GM21447 (cell line): ENCODE data around the gene RBM22.

Experiments used
- ATAC-seq: cut with Tn5 transposase; IDR thresholded peaks from one replicate; pipeline ENCODE4 v1.9.1; 2021; ENCODE audit not compliant: unreplicated experiment

The RBM22 gene

DNA sequence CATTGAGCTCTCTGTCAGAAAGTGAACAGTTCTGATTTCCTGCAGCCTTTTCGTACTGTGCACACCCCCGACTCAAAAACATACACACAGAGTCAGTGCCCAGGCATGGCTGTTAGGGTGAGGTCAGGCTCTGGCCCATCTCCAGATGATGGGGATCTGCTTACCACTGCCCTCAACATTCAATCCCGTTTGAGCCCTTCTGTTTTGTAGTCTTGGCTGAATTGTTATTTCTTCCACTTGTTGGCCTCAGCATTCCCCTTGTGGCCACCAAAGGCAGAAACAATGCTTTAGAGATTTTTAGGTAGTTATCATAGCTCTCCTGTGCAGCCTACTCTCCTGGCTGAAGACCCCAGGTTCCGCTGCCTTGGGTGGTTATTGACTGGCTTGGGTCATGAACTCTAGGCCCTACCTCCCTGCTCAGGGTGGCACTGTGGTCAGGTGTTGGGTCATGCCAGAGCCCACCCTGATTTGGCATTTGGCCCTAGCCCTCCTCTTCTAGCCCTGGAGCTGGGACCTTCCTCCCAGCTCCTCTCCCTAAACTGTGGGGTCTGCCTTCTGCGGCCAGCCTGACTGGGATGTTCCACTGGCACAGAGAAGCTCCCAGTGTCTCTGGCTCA, 47.6 kb downstream of the RBM22 start:
- no peak for ATAC-seq

DNA sequence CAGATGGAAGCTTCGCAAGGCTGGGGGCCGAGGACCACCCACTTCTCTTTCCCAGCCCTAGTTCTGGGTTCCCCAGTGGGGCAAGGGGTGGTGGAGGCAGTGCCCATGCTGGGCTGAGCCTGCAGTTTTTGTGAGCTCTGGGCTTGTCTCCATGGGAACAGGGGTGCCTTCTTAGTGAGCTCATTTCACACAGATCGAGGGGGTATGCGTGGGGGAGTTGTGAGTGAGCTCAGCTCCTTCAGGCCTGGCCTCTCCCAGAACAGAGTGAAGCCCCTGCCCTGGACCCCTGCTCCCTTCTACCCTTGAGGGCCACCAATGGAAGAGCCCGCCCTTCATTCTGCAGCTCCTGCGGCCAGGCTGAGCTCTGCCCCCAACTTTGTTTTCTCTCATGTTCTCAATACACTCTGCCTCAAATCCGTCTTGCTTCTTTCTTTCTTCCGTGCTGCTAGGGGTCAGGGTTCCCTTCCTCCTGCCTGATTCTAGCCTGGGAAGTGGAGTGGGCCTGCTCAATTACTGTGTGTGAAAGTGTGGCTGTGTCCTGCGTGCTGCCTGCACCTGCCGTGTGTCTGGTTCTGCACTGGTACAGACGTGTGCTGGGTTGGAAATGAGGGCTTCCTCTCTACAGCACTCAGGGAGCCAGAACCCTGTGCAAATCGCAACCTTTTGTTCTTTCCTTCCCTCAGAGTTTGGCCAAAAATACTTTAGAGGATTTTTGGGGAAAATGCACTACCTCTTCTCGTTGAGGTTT, 48.8 kb downstream of the RBM22 start:
- ATAC-seq: no peak

DNA sequence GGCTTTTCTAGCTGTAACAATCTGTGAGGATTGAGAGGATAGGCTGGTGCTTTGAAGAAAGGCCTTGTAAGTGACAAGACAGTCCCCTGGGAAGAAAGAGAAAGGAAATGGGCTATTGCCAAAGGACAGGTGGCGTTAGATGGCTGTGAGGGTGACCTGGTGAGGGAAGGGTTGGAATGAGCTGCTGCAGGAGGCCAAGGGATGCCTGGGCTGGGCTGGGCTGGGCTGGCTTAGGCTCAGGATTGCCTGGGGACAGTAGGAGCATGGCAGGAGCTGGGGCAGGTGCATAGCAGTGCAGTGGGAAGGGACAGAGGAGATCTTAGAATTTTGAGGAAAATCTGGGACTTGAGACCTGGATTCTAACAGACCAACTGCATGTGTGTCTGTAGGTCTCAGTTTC, 49.5 kb downstream of the RBM22 start:
- ATAC-seq: no peak

DNA sequence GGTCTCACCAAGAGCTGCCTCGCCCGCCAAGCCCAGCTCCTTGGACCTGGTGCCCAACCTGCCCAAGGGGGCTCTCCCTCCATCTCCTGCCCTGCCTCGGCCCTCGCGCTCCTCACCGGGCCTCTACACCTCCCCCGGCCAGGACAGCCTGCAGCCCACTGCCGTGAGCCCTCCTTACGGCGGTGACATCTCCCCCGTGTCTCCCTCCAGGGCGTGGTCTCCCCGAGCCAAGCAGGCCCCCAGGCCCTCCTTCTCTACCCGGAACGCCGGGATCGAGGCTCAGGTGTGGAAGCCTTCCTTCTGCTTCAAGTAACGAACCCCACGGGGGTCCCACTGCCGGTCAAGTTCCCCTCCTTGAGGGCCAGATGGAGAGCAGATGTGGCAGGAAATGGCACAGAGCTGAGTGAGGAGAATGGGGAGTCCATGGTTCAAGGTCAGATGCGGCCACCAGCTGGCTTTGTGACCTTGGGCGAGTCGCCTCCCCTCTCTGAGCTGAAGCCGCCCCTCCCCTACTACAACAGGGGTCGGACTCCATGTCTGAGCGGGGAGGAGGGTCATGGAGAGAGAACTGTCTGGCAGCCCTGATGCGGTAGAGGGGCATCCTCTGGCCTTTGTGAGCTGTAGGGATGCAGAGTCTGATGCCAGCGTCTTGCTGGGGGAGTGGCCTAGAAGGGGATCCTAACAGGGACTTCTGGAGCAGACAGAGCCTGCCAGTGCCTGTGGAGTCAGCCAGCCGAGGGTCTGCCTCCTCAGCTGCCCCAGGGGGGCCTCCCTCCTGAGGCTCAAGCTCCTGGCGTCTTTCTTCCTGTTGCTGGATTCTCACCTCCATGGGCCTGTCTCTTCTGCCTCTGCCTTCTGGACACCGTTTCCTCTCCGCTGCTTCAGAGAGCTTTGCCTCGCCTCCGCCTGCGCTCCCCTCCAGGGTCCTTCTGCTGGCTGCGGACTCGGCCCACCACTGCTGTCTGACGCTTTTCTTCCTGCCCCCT, 50.5 kb downstream of the RBM22 start:
- ATAC-seq: no peak

DNA sequence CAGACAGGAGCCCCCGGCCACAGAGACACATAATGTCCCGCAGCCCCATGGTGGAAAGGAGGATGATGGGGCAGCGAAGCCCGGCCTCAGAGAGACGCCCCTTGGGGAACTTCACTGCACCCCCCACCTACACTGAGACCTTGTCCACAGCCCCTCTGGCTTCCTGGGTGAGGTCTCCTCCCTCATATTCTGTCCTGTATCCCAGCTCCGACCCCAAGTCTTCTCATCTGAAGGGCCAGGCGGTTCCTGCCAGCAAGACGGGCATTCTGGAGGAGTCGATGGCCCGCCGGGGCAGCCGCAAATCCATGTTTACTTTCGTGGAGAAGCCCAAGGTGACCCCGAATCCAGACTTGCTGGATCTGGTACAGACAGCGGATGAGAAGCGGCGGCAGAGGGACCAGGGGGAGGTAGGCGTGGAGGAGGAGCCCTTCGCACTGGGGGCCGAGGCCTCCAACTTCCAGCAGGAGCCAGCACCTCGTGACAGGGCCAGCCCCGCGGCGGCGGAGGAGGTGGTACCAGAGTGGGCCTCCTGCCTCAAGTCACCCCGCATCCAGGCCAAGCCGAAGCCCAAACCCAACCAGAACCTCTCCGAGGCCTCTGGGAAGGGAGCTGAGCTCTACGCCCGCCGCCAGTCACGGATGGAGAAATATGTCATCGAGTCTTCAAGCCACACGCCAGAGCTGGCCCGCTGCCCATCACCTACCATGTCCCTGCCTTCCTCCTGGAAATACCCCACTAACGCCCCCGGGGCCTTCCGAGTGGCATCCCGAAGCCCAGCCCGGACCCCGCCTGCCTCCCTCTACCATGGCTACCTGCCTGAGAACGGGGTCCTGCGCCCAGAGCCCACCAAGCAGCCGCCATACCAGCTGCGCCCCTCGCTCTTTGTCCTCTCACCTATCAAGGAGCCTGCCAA, 51.5 kb downstream of the RBM22 start:
- no peak for ATAC-seq

DNA sequence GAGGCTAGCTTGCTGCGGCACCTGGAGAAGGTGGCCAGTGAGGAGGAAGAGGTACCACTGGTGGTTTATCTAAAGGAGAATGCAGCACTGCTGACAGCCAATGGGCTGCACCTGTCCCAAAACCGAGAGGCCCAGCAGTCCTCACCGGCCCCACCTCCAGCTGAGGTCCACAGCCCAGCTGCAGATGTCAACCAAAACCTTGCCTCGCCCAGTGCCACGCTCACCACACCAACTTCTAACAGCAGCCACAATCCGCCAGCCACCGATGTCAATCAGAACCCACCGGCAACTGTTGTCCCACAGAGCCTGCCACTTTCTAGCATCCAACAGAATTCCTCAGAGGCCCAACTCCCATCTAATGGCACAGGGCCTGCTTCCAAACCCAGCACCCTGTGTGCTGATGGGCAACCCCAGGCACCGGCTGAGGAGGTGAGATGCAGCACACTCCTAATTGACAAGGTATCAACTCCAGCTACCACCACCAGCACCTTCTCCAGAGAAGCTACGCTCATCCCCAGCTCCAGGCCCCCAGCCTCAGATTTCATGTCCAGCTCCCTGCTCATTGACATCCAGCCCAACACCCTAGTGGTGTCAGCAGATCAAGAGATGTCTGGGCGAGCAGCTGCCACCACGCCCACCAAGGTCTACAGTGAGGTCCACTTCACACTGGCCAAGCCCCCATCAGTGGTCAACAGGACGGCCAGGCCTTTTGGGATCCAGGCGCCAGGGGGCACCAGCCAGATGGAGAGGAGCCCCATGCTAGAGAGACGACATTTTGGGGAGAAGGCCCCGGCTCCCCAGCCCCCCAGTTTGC, 52.4 kb downstream of the RBM22 start:
- no peak for ATAC-seq

DNA sequence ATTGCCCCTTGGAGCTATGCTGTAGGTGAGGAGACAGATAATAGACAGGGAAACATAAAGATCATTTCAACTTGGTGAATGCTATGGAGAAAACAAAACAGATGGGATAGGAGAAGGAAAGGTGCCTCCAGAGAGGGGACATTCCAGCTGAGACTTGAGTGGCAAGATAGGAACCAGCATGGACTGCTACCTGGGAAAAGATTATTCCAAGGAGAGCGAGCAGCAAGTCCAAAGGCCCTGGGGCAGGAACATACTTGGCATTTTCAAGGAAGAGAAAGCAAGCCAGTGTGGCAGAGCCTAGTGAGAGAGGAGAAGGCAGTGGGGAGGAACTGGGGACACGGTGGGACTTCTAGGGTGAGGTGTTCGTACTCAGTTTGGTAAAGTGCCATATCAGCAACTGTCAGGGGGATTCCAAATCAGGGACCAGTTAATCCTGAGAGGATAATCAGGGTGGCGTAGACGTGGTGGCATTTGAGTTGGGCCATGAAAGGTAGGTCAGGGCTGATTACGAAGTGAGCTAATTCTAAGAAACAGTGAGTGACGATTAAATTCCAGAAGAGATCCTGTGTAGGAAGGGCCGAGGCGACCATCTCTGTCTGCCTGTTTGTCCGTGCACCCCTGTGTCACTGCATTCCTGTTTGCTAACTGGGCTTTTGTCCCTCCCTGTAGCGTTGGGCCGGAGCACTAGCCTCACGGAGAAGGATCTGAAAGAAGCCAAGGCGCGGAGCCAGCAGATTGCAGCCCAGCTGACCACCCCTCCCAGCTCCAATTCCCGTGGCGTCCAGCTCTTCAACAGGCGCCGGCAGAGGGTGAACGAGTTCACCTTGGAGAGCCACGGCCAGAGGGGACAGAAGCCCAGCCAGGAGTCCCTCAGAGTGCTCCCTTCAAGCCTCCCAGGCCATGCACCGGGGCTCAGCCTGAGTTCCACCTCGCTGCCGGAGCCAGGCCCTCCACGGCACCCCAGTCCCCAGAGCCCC, 53.3 kb downstream of the RBM22 start:
- ATAC-seq: no peak

DNA sequence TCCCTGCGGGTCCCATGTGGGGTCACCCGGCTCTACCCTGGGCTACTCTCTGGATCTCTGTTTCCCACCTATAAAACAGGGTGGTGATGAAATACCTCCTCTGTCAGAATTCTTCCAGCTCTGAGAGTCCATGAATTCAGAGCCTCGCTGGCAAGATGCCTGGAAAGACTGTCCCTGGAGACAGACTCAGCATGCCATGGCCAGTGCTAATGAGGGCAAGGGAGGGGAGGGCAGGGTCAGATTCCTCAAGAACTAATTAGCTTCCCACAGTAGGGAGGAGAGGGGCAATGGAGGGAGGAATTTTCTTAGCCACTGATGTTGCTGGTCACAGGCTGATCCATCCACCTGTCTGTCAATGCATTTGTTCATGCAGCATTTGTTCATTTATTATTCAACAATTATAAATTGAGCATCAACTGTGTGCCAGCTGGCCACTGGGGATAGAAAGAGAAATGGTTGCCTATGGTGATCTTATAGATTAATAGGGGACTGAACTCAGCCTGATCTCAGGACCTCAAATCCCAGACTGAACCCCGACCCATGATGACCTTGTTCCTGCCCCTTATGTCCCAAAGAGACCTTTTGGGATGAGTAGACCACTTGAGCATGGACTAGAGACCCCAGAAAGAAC, 55.7 kb downstream of the RBM22 start:
- ATAC-seq: no peak

DNA sequence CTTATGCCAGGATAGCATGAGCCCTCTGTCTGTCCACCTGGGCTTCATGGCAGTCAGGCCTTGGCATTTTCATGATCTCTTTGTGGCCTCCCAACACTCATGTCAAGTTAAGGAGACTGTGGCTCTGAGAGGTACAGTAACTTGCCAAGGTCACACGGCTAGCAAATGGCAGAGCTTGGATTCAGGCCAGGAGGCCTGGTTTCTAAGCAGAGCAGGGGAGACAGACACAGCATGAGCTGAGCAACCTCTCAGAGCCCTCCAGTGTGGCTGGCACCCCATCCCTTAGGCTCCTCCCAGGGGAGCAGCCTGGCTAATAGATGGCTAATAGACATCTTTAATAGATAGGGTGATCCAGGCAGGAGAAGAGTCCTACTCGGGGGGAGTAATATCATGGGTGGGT, 56.3 kb downstream of the RBM22 start:
- no peak for ATAC-seq

DNA sequence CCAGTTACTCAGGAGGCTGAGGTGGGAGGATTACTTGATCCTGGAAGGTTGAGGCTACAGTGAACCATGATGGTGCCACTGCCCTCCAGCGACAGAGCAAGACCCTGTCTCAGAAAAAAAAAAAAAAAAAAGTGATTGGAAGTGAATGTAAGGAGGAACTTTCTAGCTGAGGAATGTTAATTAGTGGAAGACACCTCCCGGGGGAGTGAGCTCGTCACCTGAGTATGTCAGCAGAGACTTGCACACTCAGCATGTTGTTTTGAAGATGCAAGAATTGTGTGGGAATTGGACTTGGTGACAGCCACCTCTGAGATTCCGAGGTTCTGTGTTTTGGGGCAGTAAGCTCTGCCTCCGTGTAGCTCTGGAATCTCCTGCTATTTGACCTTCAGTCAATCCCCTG, 56.8 kb downstream of the RBM22 start:
- ATAC-seq: no peak

DNA sequence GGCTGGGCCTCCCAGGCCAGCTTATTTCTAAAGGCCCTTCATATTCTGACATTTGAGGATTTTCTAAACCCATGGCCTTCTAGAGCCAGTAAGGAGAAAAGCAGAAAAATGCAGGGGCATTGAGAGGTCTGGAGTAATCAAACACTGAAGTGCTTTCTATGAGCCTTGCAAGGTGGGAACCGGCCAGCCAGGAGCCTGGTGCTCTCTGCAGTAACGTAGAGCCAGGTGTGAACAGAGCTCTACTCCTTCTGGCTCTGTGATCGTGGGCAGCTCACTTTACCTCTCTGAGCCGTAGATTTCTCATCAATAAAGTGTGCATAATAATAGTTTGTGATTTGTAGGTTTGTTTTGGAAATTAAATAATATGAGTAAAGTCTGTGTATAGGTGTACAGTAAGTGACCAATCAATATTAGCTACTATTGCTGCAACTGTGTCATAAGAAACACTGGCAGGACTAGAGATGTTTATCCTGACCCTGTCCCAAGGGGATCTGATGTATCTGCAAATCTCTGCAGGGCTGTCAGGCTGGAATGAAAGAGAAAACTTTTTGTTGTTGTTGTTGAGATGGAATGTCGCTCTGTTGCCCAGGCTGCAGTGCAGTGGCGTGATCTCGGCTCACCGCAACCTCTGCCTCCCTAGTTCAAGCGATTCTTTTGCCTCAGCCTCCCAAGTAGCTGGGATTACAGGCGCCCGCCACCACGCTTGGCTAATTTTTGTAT, 57.7 kb downstream of the RBM22 start:
- no peak for ATAC-seq

DNA sequence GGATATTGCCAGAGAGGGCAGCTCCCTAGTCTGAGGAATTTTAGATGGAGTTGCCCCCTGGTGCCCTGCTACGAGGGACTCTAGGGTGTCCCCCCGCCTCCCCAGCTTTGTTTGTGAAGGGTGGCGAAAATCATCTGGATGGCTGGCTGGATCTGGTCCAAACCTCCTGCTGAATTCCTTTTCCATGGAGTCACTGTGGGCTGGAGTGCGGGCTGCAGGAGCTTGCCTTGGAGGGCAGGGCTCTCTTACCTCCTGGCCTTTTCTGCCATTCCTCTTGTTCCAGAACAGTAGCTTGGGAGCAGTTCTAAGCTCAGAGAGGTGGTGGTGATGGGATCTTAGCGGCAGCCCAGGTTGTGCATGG, 58.3 kb downstream of the RBM22 start:
- no peak for ATAC-seq

DNA sequence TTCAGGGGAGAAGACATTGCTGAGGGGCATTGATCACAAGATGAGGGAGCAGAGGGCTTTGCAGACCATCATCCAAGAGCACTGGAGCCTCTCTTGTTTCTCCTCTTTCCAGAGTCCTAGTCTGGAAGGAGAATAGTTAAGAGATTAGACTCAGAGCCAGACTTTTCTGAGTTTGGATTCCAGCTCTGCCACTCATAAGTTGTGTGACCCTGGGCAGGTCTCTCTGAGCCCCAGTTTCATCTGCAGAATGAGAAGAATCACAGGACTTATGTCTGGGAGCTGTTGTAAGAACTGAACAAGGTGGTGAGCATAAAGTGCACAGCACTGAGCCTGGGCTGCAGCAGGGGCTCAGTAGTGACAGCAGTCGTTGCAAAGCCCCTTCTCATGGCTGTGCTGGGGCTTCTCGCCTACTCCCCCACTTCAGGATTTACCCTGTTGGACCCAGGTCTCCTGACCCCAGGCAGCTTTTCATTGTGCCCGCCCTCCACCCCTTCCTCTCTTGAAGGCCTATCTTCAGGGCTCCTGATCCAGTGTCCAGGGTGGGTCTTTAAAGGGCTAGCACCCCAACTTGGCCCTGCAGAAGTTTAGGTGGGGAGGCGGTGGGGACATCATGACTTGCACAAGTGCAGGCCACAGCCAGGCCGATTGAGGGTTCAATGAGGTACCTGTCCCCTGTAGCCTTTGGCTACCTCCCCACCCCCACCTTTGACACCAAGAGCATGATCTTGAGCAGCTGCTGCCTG, 58.9 kb downstream of the RBM22 start:
- no peak for ATAC-seq

DNA sequence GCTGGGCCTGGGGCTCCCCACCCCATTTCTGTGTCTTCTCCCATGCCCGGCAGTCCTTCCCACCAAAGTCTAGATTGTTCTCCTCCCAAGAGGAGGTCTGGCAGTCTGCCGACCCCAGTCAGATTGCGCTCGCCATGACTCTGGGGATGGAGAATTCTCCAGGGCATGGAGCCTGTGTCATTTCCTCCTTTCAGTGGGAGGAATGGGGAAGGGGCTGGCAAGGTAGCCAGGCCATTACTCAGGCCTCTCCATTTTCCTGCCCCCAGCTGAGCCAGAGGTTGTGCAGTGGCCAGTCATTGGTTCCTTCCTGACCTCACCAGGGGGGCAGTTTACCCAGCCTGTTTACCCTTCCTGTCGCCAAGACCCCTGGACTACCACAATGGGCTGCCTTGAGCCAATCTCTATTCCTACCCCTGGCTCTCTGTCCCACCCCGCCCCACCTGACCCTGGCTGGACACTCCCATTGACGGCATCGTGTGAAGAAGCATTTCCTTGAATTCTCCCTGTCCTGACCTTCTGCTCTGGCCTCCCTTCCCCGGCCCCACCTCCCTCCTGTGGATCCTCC, 59.8 kb downstream of the RBM22 start:
- no peak for ATAC-seq
